Retinal pigment epithelial cell (primary cell): ENCODE results near the gene ATP11C.

Experiments used
- DNase-seq: peaks from one replicate; pipeline ENCODE4 v3.0.0-alpha.2; 2010; ENCODE audit warnings: low read depth
- H3K4me3 ChIP-seq: 2 replicates; pipeline ENCODE4 v1.5.1; 2011; ENCODE audit warnings: mild to moderate bottlenecking, low read length, control low read depth, moderate library complexity
- TF ChIP-seq, protein P1 (sequence below): conservative IDR thresholded peaks from 2 replicates; pipeline ENCODE4 v1.5.1; 2011; ENCODE audit warnings: low read depth, low read length, control low read depth, inconsistent platforms

The ATP11C gene

DNA sequence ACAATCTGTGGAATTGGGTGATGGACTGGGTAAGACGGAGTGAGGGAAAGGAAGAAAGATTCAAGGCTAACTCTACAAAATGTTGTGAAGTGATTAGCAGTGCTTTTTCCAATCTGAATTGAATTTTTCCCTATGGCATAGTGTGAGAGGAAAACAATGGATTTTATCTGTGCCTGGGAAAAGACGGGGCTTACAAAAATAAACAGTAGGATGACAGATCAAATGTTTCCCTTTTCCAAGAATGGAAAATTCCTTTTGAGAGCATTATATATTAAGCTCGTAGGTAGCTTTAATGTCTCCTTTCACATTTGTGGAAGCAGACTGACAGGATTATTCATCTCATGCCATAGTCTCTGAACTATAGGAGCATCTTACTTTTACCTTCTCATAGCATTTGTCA, 27.8 kb downstream of the ATP11C start:
- TF ChIP-seq, protein P1, sequence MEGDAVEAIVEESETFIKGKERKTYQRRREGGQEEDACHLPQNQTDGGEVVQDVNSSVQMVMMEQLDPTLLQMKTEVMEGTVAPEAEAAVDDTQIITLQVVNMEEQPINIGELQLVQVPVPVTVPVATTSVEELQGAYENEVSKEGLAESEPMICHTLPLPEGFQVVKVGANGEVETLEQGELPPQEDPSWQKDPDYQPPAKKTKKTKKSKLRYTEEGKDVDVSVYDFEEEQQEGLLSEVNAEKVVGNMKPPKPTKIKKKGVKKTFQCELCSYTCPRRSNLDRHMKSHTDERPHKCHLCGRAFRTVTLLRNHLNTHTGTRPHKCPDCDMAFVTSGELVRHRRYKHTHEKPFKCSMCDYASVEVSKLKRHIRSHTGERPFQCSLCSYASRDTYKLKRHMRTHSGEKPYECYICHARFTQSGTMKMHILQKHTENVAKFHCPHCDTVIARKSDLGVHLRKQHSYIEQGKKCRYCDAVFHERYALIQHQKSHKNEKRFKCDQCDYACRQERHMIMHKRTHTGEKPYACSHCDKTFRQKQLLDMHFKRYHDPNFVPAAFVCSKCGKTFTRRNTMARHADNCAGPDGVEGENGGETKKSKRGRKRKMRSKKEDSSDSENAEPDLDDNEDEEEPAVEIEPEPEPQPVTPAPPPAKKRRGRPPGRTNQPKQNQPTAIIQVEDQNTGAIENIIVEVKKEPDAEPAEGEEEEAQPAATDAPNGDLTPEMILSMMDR: no peak
- DNase-seq: no peak
- H3K4me3 ChIP-seq: no peak overlapping the region

DNA sequence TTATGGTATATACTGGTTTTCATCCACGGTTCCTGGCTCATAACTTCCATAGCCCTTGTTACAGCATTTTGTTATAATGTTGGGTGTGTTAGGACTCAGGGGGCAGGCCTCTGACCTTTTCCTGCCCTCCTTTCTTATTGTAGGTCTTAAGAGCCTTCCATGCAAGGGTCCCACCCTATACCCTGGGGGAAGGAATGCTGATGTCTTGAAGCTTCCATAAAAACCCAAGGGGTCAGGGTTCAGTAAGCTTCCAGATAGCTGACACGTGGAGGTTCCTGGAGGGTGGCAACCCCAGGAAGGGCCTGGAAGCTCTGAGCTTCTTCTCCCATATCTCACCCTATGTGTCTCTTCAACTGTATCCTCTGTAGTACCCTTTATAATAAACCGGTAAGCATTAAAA, 29.6 kb downstream of the ATP11C start:
- no peak for DNase-seq
- TF ChIP-seq, protein P1: no peak
- no peak overlapping the region for H3K4me3 ChIP-seq

GRCh38 chrX:139902559-139902958, 30.3 kb downstream of the ATP11C start:
- TF ChIP-seq, protein P1: no peak
- no peak for DNase-seq
- H3K4me3 ChIP-seq: no peak overlapping the region

GRCh38 chrX:139898334-139898733, 34.5 kb downstream of the ATP11C start:
- no peak overlapping the region for H3K4me3 ChIP-seq
- TF ChIP-seq, protein P1: no peak
- DNase-seq: no peak

DNA sequence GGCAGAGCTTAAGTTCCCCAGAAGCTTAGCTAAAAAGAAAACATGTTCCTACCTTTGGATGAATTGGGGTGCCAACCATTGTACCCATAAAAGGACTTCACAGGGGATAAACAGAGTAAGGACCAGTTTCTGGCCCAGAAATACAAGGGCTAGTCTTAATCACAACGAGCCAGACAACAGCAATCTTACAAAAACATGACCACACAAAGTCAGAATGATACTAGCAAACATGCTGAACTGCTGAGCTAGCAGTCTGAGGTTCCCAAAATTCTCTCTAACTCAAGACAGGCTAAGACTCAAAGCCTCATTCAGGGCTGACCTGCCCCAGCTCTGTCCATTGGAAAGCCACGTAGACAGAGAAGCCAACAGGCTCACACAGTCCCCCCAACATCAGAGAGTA, 40.3 kb downstream of the ATP11C start:
- no peak overlapping the region for H3K4me3 ChIP-seq
- no peak for DNase-seq
- TF ChIP-seq, protein P1: no peak

DNA sequence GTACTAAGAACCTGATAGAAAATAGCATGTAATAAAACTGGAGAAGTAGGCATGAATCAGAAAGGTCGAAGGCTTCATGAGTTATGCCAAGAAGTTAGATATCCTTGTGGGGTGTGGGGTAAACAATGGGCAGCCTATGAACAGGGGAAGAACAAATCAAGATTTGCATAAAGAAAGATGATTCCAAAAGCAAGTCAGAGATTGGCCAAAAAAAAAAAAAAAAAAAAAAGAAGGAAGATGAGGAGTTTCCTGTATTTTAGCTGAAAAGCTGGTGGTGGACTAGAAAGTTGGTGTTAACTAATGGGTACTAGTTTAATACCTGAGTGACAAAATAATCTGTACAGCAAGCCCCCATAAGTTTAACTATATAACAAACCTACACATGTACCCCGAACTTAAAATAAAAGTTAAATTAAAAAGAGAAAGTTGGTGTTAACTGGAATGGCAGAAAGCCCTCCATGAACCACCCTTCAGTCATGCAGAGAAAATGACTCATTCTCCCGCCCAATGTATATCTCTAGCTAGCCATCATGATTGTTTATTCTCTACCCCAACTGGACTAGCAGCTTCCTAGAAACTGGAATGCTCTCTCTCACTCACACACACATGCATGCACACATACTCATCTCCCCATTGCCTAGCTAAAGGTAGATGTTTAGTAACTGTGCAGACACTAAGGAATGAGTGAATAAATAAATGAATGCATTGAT, 41.7 kb downstream of the ATP11C start:
- DNase-seq: no peak

GRCh38 chrX:139889760-139890159, 43.1 kb downstream of the ATP11C start:
- no peak overlapping the region for H3K4me3 ChIP-seq
- TF ChIP-seq, protein P1: no peak
- no peak for DNase-seq

More for the DNA sequence above, 41.7 kb downstream of the ATP11C start:
- TF ChIP-seq, protein P1: no peak
- no peak overlapping the region for H3K4me3 ChIP-seq
